ENCODE data around the gene CLEC4M.

CLEC4M gene

DNA sequence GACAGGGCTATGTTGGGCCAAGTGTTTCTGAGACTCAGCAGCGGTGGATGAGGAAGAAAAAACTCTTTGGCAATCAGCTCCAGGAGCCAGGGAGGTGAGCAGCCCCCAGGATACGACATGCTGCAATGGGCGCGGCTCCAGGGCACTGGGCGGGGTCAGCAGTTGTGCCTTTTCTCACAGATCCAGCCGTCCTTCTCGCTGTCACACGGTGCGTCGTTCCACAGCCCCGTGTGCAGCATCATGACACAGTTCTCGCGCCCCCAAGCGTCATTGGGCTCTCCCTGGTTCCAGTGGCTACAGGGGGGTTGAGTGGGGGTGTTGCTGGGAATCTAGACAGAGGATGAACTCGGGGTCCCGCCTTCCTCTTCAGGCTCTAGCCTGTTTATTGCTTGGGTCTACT is 33.8 kb upstream of the CLEC4M start:
- H3K4me3 ChIP-seq (ENCODE audit: low read depth, low read length) = no peak overlapping the region
- TF ChIP-seq, protein P1, sequence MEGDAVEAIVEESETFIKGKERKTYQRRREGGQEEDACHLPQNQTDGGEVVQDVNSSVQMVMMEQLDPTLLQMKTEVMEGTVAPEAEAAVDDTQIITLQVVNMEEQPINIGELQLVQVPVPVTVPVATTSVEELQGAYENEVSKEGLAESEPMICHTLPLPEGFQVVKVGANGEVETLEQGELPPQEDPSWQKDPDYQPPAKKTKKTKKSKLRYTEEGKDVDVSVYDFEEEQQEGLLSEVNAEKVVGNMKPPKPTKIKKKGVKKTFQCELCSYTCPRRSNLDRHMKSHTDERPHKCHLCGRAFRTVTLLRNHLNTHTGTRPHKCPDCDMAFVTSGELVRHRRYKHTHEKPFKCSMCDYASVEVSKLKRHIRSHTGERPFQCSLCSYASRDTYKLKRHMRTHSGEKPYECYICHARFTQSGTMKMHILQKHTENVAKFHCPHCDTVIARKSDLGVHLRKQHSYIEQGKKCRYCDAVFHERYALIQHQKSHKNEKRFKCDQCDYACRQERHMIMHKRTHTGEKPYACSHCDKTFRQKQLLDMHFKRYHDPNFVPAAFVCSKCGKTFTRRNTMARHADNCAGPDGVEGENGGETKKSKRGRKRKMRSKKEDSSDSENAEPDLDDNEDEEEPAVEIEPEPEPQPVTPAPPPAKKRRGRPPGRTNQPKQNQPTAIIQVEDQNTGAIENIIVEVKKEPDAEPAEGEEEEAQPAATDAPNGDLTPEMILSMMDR (IDR thresholded peaks at IDR 0.05; ENCODE audit: borderline replicate concordance, insufficient read depth, low read depth, low read length) = no peak

GRCh38 chr19:7729831-7730285 is 33.2 kb upstream of the CLEC4M start:
- no peak overlapping the region for H3K4me3 ChIP-seq (ENCODE audit: low read depth, low read length)
- TF ChIP-seq, protein P1 (IDR thresholded peaks at IDR 0.05; ENCODE audit: borderline replicate concordance, insufficient read depth, low read depth, low read length) = no peak

DNA sequence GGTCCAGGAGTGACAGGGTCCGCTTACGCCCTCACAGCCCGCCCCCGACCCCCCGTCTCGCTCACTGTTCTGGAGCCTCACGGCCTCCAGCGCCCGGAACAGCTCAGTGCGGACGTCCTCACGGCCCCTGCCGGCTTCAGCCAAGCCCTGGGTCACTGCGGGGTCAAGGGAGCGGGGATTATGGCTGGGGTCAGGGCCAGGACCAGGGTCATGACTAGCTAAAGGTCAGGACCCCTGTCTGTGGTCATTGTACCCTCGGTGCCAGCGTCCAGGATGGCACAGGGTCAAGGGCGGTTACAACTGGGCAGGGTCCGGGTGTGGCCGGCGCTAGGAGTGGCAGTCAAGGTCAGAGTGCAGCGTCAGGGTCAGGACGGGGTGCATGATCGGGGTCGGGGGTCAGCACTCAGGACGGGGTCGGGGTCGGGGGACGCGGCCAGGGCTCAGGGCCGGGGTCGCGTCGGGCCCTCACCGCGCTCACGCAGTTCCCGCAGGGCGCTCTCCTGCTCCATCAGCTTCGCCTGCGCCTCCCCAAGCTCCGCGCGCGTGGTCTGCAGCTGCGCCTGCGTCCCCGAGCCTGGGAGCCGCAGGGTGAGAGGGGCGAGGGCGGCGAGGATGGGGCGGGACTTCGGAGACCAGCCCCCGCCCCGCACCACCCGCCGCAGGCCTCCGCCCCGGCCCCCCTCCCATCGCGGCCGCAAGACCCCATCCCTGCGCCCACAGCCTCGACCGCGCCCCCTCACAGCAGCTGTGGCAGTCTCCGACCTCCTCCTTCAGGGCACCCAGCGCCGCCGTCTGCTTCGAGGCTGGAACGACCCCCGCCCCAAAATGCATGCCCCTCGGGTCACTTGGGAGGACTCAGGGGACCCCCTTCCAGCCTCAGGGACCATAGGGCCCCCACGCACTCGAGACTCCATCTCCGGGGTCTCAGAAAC is 32.5 kb upstream of the CLEC4M start:
- TF ChIP-seq, protein P1 (IDR thresholded peaks at IDR 0.05; ENCODE audit: borderline replicate concordance, insufficient read depth, low read depth, low read length) = no peak
- no peak overlapping the region for H3K4me3 ChIP-seq (ENCODE audit: low read depth, low read length)

GRCh38 chr19:7731218-7731595 is 31.8 kb upstream of the CLEC4M start:
- H3K4me3 ChIP-seq (ENCODE audit: low read depth, low read length) = no peak overlapping the region
- TF ChIP-seq, protein P1 (IDR thresholded peaks at IDR 0.05; ENCODE audit: borderline replicate concordance, insufficient read depth, low read depth, low read length) = no peak

DNA sequence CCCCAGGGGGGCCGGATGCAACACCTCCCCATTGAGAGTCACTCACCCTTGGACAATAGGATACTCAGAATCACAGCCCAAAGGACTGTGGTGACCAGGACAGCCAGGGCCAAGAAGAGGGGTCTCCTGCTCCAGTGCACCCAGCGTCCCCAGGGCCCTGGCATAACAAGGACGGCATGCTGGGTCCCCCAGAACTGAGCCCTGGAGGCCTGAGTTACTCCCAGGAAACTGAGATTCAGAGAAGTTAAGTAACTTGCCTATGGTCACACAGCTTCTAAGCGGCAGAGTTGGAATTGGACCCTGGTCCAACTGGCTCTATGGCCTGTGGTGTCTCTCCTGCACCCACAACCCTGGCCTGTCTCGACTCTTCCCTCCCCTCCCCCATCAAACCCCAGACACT is 31.4 kb upstream of the CLEC4M start:
- no peak overlapping the region for H3K4me3 ChIP-seq (ENCODE audit: low read depth, low read length)
- TF ChIP-seq, protein P1 (IDR thresholded peaks at IDR 0.05; ENCODE audit: borderline replicate concordance, insufficient read depth, low read depth, low read length) = no peak

DNA sequence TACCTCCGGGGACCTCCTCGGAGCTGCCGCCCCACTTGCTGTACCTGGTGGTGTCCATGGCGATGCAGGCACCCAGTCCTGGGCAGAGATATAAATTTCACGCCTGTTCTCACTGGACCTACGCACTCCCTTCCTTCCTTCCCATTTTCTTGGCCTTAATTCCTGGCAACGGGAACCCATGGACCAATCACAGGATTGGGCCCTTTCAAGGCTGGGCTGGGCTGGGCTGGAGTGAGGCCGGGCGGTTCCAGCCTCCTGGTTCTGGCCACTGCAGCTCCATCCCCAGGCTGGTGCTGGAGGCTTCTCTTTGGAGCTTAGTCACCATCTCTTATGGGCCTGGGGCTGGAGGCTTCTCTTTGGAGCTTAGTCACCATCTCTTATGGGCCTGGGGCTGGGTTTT is 31.0 kb upstream of the CLEC4M start, which contains the start of gene CLEC4G:
TSS of gene CLEC4G (minus strand) at position 66 of the 400 bp plus-strand sequence. CDS start at position 58, 8 bp downstream.
- H3K4me3 ChIP-seq (ENCODE audit: low read depth, low read length) = no peak within 1 kb of the TSS
- TF ChIP-seq, protein P1 (IDR thresholded peaks at IDR 0.05; ENCODE audit: borderline replicate concordance, insufficient read depth, low read depth, low read length) = no peak

- TF ChIP-seq, protein P1 (IDR thresholded peaks at IDR 0.05; ENCODE audit: borderline replicate concordance, insufficient read depth, low read depth, low read length) = no peak
- no peak overlapping the region for H3K4me3 ChIP-seq (ENCODE audit: low read depth, low read length)
Observed at GRCh38 chr19:7733376-7733775, 29.7 kb upstream of the CLEC4M start.

All from GM12875 (cell line).